HG02870 (cell line): Measurements from ENCODE around the gene SHC2.
"Not testable (repeated sequence)": the region's sequence is repeated elsewhere in the genome, so short reads cannot be mapped to it uniquely, and the experiment has no call there.

Experiments
- ATAC-seq: cut with Tn5 transposase; IDR thresholded peaks from one replicate; pipeline ENCODE4 v1.9.1; 2021; ENCODE audit warnings: mild to moderate bottlenecking, moderate library complexity; ENCODE audit not compliant: unreplicated experiment

SHC2 gene

DNA sequence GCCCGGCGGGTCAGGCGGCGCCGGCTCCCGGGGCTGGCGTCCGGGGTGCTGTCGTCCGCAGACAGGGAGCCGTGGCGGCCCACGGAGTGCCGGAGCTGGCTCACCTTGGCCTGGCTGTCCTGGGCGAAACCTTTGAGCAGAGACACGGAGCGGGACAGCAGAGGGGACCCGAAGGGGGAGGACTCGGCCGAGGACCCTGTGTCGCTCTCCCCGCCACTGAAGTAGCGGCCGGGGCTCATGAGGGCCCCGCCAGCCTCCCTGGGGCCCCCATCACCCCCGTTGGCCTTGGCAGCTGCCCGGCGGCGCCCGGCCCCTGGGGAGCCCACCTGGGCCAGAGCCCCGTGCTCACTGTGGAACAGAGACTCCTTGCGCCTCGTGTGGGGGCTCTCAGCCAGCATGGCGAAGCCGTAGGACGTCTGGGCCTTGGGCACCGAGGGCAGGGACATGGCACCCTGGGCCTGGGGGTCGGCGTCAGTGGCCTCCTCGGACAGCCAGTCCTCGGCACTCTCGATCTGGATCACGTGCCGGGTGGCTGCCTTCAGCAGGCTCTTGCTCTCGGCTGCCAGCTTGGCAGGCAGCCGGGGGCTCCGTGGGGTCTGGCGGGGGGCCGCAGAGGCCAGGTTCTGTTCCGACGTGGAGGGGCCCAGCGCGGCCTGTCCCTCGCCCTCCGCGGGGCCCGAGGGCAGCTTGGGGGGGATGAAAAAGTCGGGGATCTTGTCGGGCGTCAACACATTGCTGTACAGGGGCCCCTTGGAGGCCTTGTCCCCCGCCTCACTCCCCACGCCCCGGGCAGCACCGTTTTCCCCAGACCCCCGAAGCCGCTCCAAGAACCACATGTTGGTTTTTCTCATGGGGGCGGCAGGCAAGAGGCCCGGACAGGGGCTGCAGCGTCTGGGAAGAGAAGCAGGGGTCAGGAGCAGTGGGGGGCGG, 53.1 kb downstream of the SHC2 start:
- ATAC-seq: no peak

- ATAC-seq: no peak
These were observed 53.8 kb downstream of the SHC2 start for GRCh38 chr19:406971-407510.

GRCh38 chr19:406135-406781, 54.6 kb downstream of the SHC2 start:
- no peak for ATAC-seq

- ATAC-seq: no peak
These were observed 55.5 kb downstream of the SHC2 start for GRCh38 chr19:405121-405965.

DNA sequence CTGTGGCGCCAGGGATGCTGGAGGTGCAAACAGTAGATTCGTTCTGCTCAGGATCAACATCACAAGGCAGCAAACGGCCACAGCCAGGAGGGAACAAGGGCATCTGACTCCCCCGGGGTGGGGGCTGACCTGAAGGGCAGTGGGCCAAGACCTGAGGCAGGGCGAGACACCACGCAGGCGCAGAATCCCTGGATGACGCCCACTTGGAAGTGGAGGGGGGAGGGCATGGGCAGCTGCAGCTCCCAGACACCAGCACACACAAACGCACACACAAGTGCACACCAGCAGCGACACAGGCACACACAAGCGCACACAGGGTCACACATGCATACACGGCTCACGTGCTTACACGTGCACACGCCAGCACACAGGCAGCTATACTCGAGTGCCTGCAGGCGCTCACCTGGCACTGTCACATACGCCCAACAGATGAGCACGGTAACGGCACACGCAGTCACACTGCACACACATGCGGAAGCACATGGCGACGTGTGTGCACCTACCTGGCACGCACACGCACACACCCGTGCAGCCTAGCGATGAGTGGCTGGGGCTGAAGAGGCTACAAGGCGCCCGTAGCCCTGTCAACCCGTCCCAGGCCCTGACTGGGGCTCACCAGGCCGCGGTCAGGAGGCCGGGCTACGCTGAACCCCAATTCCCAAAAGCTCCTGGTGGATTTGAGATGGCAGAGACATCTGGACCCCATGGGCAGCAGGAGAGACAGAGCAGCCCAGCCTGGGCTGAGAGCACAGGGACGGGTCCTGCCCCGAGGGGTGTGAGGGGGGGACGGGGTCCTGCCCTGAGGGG, 57.4 kb downstream of the SHC2 start:
- no peak for ATAC-seq

- no peak for ATAC-seq
These were observed 58.0 kb downstream of the SHC2 start for GRCh38 chr19:402786-403185.

- ATAC-seq: no peak
These were observed 58.8 kb downstream of the SHC2 start for GRCh38 chr19:401866-402511.

DNA sequence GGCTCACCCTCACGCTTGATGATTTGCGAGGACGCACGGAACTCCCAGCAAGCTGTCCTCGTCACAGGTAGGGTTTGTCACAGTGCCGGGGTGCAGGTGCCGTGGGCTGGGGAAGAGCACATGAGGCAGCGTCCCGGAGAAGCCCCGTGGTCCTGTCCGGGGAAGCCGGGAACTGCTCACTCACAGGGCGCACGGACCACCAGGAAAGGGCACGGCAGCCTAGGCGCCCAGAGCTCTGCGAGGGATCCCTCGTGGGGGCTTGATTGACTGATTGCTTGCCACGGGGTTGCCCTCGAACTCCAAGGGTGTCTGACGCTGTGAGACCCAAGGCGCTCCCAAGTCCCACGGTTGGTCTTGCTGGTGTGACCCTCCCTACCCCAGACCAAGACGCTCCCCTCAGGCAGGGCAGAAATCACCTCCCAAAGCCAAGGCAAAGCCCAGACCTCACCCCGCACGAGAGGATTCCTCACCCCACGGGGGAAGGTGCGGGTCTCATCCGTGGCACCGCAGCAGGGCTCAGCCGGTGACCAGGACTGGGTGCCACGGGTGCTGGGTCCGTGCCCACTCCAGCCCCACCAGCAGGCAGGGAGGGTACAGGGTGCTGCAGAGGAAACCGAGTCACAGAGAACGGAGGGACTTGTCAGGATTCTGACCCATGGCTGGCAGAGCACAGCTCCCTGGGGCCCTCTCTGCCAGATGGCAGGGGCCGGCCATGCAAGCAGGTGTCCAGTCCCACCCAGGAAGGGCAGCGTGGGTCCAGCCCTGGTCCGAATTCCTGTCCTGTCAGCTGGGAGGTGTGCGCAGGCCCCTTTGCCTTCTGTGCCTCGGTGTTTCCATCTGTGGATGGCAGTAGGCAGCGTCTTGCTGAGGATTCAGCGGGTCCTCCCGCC, 59.6 kb downstream of the SHC2 start:
- ATAC-seq: no peak

DNA sequence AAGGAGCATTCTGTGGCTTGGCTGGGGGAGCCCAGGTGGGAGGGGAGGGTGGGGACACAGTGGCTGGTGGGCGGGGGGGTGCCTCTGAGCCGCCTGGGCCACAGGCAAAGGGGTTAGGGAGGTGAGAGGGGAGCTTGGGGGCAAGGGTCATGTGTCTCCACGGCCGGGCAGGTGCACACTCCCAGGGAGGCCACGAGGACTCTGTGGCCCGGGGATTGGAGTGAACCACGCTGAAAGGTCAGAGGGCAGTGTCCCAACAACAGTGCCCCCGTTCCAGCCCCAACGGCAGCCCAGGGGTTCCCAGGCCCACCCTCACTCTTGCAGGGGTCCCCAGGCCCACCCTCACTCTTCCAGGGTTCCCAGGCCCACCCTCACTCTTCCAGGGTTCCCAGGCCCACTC, 61.5 kb downstream of the SHC2 start:
- ATAC-seq: no peak

DNA sequence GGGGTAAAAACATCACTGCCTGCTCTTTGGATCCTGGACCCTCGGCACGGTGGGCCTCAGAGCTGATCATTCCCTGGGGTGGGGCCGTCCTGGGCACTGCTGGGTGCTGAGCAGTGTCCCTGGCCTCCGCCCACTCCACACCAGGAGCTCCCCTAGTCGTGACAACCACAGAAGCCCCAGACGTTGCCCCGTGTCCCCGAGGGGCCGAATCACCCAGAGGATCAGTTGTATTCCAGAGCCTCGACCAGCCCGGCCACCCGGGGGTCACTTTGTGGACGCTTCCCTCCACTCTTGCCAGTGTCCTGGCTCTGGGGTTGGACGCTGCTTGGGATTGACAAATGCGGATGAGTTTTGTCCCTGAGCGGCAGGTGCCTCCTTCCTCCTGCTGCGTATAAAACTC, 62.1 kb downstream of the SHC2 start:
- ATAC-seq: no peak

- ATAC-seq: no peak
These were observed 62.7 kb downstream of the SHC2 start for GRCh38 chr19:397941-398706.

GRCh38 chr19:397321-397720, 63.5 kb downstream of the SHC2 start:
- no peak for ATAC-seq

- ATAC-seq: no peak
These were observed 65.4 kb downstream of the SHC2 start for GRCh38 chr19:395467-395866.

DNA sequence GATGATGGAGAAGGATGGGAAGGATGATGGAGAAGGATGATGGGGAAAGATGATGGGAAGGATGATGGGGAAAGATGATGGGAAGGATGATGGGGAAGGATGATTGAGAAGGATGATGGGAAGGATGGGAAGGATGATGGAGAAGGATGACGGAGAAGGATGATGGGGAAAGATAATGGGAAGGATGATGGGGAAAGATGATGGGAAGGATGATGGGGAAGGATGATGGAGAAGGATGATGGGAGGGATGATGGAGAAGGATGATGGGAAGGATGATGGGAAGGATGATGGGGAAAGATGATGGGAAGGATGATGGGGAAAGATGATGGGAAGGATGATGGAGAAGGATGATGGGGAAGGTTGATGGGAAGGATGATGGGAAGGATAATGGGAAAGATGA, 66.0 kb downstream of the SHC2 start:
- not testable (repeated sequence) for ATAC-seq

- ATAC-seq: not testable (repeated sequence)
These were observed 67.3 kb downstream of the SHC2 start for GRCh38 chr19:393560-393959.

DNA sequence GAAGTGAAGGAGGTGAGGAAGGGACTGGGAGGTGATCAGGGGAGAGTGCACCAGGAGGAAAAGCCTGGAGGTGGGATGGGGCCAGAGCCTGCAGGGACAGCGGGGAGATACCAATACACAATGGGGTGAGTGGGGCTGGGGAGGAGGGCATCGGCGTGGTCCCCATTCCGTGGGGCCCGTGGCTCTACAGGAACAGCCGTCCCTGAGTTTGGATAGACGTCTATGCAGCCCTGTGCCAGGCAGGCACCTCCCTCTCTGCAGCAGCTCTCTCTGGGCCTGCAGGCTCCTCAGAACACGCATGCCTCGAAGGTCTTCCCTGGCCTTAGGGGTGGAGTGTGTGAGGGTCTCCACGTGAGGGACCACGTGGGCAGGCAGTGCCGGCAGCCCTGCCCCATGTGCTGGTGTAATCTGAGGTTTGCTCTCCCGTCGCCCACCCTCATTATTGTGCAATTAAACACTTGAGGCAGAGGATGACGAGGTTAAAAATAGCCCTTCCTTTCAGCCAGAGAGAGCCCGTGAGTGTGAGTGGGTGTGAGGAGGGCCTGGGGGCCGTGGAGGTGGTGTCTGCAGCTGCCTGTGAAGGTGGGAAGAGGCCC, 68.4 kb downstream of the SHC2 start:
- no peak for ATAC-seq

GRCh38 chr19:391726-392374, 69.0 kb downstream of the SHC2 start:
- ATAC-seq: no peak
